D721Med (cell line): ENCODE results near the gene ZBTB8B.
"Not testable (repeated sequence)": the region's sequence is repeated elsewhere in the genome, so short reads cannot be mapped to it uniquely, and the experiment has no call there.

Experiments used
- DNase-seq: peaks from one replicate; pipeline ENCODE4 v3.0.0; 2011; ENCODE audit warnings: low spot score; ENCODE audit not compliant: insufficient read length
- FAIRE-seq: peaks from 2 replicates; lab custom pipeline; 2011; peaks lifted over from hg19 to GRCh38; lab: Jason Lieb, UNC
- CTCF ChIP-seq: IDR thresholded peaks from 2 replicates; pipeline ENCODE4 v1.5.1; 2012; ENCODE audit warnings: mild to moderate bottlenecking, control low read depth; ENCODE audit not compliant: insufficient read depth; ENCODE audit errors: missing control alignments

ZBTB8B gene

GRCh38 chr1:32474954-32475353 is 10.1 kb downstream of the ZBTB8B start:
- FAIRE-seq (no peak), DNase-seq (no peak)
- TF ChIP-seq CTCF: no peak

GRCh38 chr1:32480003-32480402 is 15.1 kb downstream of the ZBTB8B start:
- no peak for TF ChIP-seq CTCF
- DNase-seq: no peak
- no peak for FAIRE-seq

- FAIRE-seq (no peak), DNase-seq (no peak)
- no peak for TF ChIP-seq CTCF
Observed at GRCh38 chr1:32480761-32481160, 15.9 kb downstream of the ZBTB8B start.

- FAIRE-seq, DNase-seq: not testable (repeated sequence)
Observed at GRCh38 chr1:32481788-32482187, 16.9 kb downstream of the ZBTB8B start.

- DNase-seq (no peak), FAIRE-seq (no peak)
- TF ChIP-seq CTCF: no peak
Observed at GRCh38 chr1:32485554-32486255, 20.8 kb downstream of the ZBTB8B start.

- no peak for TF ChIP-seq CTCF
- no peak for FAIRE-seq
- DNase-seq: no peak
Observed at GRCh38 chr1:32486463-32487113, 21.7 kb downstream of the ZBTB8B start.

- no peak for FAIRE-seq
- no peak for DNase-seq
- TF ChIP-seq CTCF: no peak
Observed at GRCh38 chr1:32487182-32487581, 22.3 kb downstream of the ZBTB8B start.
